PFSK-1 (cell line): ENCODE data around the gene HNRNPLL.

ENCODE experiments used
- POLR2AphosphoS5 ChIP-seq: IDR thresholded peaks from 2 replicates; pipeline ENCODE4 v1.6.1; 2012; ENCODE audit warnings: low read depth, mild to moderate bottlenecking, control low read depth, low read length, moderate library complexity
- SIN3A ChIP-seq: IDR thresholded peaks from 2 replicates; pipeline ENCODE4 v1.6.1; 2012; ENCODE audit warnings: mild to moderate bottlenecking, low read length, moderate library complexity, borderline replicate concordance; ENCODE audit not compliant: insufficient read depth

- TF ChIP-seq POLR2AphosphoS5 (no peak), SIN3A (no peak)
Measured at GRCh38 chr2:38533180-38533579, 69.5 kb downstream of the HNRNPLL start.
